Astrocyte of the spinal cord (primary cell): ENCODE results near the gene ST6GALNAC3.
A peak's percentile ranks its signal among the peaks of the same experiment; 100 is the strongest.
"Not testable (repeated sequence)": the region's sequence is repeated elsewhere in the genome, so short reads cannot be mapped to it uniquely, and the experiment has no call there.

ENCODE experiments used
- DNase-seq: peaks from one replicate; pipeline ENCODE4 v3.0.0; 2011; ENCODE audit warnings: low read depth, low spot score
- H3K4me3 ChIP-seq: 2 replicates; pipeline ENCODE4 v1.5.1; 2011; ENCODE audit warnings: low read depth, mild to moderate bottlenecking, low read length, moderate library complexity
- CTCF ChIP-seq: IDR thresholded peaks from 2 replicates; pipeline ENCODE4 v1.5.1; 2012; ENCODE audit warnings: low read depth, mild to moderate bottlenecking, low read length, inconsistent platforms
- in situ Hi-C: cut with HindIII; loops from 2 replicates; pipeline ENCODE4 v1.10.0; 2017; ENCODE audit warnings: low sequenced_read_pairs

ST6GALNAC3 gene

GRCh38 chr1:76232666-76233065 lies 158.1 kb downstream of the ST6GALNAC3 start:
- TF ChIP-seq CTCF: no peak
- in situ Hi-C loops: no loop called here
- DNase-seq: no peak
- H3K4me3 ChIP-seq: no peak overlapping the region

GRCh38 chr1:76234061-76234460 lies 159.5 kb downstream of the ST6GALNAC3 start:
- no peak for DNase-seq
- H3K4me3 ChIP-seq: no peak overlapping the region
- TF ChIP-seq CTCF: no peak
- in situ Hi-C loops: no loop called here

GRCh38 chr1:76237211-76237610 lies 162.7 kb downstream of the ST6GALNAC3 start:
- in situ Hi-C loops: no loop called here
- H3K4me3 ChIP-seq: no peak overlapping the region
- no peak for TF ChIP-seq CTCF
- no peak for DNase-seq

- DNase-seq: peak; percentile 46
- no peak for TF ChIP-seq CTCF
- H3K4me3 ChIP-seq: no peak overlapping the region
- in situ Hi-C loops: no loop called here
Measured at GRCh38 chr1:76238094-76238628, 163.6 kb downstream of the ST6GALNAC3 start.

- DNase-seq: no peak
- TF ChIP-seq CTCF: no peak
- in situ Hi-C loops: no loop called here
- H3K4me3 ChIP-seq: no peak overlapping the region
Measured at GRCh38 chr1:76239470-76239918, 164.9 kb downstream of the ST6GALNAC3 start.

- in situ Hi-C loops: no loop called here
Measured at GRCh38 chr1:76240316-76240715, 165.8 kb downstream of the ST6GALNAC3 start.

GRCh38 chr1:76242587-76242986 lies 168.0 kb downstream of the ST6GALNAC3 start:
- DNase-seq, in situ Hi-C loops, H3K4me3 ChIP-seq: not testable (repeated sequence)

More at GRCh38 chr1:76240316-76240715, 165.8 kb downstream of the ST6GALNAC3 start:
- no peak for DNase-seq
- H3K4me3 ChIP-seq: no peak overlapping the region
- no peak for TF ChIP-seq CTCF
